ENCODE results near the gene TOP1.
A peak's percentile ranks its signal among the peaks of the same experiment; 100 is the strongest.

TOP1 gene

DNA sequence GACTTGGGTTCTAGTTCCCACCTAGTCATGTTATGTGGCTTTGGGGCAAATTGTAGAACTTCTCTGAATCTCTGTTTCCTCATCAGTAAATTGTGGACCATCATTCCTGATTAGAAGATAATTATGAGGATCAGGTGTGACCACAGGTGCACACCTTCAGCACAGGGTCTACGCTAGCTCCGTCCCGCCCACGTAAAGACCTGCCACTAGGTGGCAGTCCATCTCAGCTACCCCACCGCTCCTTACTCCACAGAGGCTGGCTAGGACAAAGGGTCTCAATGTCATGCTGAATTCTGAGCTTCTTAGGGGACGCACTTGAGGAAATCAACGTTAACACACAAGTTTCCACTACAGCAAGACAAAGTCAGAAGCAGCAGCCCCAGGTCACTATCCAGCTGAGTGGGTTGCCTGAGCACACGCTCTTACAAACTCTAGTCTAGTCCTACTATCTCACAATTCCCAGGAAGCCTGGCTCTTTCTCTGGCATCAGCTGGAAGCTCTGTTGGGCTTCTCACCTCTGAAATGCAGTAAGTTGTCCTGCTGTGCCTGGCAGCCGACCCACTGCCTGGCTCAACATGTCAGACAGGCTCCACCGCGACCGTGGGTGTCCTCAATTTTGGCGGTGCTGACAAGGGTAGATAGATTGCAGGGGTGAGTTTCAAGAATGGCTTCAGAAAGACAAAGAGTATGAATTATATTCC, 106.7 kb downstream of the TOP1 start:
- peak; percentile 50 for DNase-seq

DNA sequence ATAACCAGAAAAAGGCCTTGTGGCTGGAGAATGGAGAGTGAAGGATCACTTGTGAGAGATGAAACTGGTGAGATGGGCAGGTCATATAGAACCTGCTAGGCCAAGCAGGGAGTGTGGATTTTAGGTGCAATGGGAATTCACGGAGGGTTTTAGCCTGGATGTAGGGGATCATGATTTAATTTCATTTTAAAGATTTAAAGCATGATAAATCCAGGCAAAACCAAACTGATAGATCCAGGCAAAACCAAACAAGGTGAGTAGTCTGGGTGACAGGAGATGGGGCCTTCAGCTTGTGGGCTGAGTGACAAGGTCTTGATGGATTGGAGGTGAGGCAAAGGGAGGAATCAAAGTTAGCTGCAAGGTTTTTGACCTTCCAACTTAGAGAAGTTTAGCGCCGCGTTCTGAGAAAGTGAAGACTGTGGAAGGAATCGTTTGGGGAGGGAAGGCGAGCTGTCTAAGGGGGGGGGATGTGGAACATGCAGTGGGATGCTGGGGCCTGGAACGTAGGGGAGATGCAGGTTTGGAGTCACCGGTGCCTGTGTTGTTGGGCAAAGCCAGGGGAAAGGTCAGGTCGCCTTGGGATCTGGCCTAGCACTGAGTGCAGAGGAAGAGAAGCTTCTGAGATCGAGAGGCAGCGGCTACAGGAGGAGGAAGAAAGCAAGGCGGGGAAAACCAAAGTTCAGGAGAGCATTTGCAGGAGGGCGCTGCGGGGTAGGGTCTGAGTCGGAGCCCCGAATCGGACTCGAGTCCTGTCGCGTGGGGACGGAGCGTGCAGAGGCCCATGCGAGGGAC, 107.5 kb downstream of the TOP1 start:
- DNase-seq = no peak

DNA sequence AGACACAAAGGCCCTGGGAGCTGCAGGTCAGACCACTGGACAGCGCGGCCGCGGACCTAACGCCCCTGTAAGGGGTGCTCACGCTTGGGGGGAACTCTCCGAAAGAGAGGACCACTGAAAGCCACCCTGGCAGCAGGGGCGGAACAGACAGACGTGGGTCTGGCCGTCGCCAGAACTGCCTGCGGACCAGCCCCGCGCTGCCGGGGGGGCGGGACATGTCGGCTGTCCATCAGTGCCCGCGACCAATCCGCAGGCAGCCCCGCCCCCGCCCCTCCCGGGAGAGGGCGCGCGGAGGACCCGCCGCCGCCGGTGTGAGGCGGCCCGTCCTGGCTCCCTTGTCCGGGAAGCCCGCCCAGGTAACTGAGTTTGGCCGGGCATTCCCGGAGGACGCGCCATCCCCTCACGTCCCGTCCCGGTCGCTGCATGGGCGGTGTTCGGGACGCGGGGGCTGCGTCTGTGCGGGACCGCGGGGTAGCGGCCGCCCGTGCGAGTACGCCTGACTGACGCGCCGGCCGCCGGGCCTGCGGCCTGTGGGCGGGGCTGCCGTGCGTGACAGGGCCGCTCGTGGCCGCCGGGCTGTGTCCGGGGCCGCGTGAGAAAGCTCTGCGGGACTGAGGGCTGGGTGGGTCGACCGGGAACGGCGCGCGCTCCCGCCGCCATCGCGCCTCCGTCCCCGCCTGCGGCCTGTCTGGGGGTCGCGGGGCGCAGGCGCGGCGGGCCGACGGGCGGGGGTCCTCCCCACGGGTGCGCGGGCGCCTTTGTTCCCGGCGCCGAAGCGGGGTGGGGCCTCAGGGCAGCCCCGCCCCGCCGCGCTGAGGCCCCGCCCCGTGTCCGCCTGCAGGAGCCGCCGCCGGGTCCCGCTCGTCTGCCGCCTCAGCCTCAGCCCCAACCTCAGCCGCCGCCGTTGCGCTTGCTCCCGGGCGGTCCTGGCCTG, 108.3 kb downstream of the TOP1 start, which contains the start of gene PLCG1:
Gene PLCG1, plus strand, starts transcription at position 864 of the 934 bp plus-strand sequence. CDS start 99 bp downstream, outside the sequence.
- DNase-seq = peak; percentile 49

DNA sequence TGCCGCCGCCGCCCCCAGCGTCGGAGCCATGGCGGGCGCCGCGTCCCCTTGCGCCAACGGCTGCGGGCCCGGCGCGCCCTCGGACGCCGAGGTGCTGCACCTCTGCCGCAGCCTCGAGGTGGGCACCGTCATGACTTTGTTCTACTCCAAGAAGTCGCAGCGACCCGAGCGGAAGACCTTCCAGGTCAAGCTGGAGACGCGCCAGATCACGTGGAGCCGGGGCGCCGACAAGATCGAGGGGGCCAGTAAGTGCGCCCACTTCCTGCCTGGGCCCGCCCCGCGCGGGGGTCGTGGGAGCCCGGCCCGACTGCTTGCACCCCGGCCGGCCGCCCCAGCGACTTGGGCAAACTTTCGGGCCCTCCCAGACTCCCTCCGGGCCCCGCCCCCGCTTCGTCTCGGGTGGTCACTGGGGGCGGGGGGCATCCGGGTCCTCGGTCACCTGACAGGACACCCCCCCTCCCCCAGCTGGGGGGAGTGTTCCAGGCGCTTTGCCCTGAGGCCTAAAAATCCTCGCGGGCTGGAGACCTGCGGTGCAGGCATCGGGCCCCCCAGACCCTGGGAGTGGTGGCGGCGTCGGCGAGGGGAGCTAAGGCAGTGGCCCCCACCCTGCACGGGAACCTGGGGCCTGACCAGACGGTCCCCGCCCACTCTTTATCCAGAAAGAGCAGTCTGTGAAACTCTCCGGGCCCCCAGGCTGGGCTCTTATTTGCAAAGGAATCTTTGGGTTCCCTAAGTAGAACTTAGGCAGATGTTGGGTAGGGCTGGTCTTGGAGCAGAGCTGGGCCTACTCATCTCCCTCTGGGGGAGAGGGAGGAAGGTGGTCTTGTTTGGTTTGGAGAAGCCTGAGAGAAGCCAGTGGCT, 109.2 kb downstream of the TOP1 start:
- peak; percentile 77 for DNase-seq

DNA sequence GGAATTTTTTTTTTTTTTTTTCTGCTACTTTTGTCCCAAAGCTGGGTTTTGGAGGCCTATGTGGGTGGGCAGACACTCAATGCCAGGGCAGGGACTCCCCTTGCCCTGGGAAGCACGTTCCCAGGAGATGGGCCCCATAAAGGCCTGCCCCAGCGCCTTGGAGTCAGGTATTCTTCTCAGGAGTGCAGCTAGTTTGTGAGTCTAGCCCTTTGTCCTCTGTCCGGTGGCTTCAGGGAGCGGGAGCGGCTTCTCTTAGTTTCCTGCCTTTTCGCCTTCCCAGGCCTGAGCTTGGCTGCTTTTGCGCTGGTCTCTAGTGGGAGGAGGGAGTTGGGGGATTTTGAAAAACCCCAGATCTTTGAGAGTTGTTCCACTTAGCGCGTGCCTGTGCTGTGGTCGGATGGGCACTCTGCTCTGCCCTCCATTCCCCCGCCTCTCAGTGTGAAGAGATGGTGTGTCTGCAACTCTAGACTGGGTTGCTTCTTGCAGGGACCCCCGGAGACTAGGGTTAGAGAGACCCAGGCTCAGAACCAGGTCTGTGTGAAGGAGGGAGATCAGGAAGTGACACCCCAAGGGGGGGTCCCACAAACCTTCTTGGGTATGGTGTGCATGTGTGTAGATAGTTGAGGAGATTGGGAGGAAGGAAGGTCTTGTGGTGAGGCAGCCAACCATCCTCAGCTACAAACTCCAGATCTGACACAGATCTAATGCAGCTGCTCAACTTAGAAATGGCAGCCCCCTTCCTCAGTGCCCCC, 110.0 kb downstream of the TOP1 start:
- DNase-seq = peak; percentile 31

DNA sequence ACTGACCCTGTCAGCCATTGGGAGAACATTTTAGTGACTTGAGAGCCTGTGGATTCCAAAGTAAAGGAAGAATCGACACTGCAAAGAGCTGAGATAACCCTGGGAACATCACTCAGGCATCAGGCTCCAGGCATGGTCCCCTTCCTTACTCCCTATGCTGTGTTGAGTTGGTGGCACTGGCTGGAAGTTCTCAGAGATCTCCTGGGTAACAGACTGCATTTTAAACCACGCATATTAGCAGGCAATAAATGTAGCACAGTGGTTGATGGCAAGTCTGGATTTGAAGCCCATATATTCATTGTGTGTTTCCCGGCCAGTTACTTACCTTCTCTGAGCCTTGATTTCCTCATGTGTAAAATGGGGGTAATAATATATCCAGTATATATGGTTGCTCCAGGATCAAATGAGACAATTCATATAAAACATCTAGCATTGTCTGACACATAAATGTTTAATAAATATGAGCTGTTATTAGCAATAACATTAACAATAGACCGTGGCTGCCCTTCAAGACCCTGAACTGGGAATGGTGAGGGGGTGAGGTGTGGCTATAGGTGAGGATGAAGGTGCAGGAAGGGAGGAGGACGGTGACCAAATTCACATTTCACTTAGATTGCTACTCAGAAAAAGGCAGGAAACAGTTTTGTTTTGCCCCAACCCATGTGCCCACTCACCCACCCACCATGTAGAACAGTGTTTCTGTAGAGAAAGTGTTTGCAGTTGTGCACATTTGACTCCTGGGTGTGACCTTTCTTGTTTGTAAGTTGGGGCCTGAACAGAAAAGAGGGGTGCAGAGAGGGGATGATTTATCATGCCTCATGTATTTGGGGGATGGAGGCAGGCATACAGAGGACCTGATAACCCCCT, 110.8 kb downstream of the TOP1 start:
- no peak for DNase-seq

DNA sequence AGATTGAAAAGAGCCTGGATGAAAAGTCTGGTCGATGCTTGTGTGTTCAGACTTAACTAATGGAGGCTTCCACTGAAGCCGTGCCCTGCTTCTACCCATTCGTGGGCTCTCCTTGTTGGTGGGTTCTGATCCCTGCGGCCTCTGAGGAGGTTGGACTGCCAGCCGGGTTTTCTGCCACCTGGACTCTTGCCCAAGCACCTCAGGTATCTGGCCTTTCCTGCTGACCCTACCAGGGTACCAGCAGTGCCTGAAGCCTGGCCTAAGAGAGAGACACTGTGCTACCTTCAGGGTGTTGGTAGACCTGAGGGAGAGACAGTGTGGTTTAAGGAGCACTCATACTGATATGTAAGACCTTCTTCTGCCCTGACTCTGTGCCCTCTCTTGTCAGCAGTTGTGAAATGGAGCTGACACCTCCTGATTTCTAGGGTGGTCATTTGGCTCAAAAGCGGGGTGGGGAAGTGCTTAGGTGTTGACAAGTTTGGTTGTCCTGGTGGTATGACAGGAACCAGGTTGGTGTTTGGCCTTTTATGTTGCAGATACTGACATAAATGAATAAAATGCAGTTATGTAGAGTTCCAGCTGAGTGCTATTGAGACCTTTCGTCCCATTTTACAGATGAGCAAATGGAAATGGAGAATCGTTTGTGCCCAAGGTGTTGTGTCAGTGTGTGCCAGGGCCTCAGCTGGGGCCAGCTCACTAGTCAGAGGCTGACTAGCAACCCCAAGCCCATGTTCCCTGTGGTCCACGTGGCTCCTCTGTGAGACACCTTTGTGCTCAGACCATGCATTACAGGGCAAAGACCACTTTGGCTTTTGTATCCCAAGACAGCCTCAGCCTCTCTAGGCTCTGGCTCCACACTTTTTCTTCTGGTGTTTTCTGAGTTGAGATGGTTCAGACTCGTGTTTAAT, 111.9 kb downstream of the TOP1 start:
- DNase-seq = no peak

DNA sequence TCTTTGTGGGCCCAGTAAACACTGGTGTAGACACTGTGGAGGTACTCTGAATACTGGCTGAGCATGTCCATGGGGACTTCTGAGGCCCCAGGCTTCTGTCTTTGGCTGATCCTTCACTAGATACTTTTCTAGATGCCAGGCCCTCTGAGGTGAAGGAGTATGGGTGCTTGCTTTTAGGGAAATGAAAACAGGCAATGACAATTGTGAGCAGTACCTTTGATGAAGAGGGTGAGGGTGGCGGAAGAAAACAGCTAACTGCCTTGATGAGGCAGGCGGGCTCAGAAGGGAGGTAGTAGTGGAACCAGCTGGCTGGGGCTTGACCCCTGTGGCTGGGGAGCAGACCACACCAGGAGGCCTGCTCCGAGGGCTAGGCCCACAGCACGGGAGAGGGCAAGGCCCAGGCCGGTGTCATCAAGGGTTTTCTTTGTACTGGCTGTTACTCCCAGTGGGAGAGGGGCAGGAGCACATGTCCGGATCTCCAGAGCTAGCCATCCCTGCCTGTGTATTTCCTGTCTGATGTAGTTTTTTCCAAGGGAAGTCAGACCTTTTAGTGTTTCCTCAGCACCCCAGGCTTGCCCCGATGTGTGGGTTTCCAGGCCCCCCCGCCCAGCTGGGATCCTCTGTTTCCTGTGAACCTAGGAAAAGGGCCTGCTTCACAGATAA, 112.7 kb downstream of the TOP1 start:
- no peak for DNase-seq

DNA sequence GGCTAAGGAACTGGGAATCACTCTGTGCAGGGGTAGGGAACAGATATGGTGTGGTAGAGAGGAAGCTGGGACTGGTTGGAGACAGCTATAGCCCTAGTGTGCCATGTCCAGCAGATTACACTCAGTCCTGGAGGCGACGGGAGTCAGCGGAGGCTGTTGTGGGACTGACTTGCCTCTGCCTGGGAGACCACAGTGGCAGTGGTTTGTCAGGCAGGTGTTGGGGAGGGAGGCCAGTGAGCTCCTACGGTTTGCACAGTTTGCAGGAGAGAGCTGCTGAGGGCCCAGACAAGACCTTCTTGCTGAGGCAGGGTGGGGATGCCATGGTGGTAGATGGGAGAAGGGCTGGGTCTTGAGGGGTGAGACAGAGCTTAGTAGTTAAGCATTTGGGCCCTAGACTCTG, 113.6 kb downstream of the TOP1 start:
- DNase-seq = no peak

DNA sequence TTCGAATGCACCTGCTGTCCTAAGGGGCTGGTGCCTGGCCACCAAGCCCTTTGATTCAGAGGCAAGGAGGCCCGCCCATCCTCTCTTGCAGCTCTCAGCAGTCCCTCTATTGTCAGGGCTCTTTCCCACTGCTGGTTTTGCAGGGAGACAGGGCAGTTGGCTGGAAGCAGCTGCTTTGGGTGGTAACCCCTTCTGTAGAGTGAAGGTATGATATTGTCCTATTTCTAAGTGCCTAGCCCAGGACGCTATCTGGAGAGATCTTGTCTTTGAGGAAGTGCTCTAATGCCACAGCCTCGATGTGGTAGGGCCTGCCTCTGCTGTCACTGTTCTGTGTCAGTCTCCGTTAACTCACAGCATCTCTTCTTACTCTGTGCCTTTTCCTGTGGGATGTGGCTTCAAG, 114.3 kb downstream of the TOP1 start:
- peak; percentile 41 for DNase-seq

DNA sequence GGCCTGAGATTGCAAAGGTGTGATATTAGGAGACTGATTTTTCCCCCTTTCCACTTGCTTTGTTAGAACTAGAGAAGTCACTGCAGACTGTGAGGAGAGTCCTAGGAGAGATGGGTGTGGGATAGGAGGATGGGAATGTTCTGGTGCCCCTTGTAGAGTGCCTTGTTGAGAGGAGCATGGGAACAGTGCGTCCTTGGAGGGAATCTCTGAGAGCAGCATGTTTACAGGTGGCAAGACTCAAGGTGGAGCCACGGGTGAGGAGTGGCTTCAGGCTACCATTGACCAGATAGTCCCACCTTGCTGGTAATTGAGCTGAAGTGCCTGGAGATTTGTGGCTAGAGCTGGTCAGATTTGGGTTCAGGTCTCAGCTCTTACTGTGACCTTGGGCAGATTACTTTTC, 114.7 kb downstream of the TOP1 start:
- DNase-seq = no peak

DNA sequence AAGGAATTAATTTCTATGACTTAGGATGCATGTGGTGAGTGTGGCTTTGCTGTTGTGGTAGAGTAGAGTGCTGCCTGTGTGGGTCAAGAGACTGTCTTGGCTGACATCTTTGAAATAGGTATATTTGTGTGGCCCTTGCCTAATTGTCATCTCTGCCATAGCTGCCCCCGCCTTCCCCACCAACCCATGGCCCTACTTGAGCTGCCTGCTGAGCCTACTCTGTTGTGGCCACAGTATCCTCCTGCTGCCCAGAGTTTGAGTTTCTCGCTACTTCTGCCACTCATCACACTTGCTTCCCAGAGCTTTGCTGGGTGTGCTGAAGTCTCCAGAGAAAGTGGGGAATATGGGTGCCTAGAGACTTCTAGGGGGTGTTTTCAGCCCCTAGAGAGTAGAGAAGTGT, 116.7 kb downstream of the TOP1 start:
- DNase-seq = no peak

DNA sequence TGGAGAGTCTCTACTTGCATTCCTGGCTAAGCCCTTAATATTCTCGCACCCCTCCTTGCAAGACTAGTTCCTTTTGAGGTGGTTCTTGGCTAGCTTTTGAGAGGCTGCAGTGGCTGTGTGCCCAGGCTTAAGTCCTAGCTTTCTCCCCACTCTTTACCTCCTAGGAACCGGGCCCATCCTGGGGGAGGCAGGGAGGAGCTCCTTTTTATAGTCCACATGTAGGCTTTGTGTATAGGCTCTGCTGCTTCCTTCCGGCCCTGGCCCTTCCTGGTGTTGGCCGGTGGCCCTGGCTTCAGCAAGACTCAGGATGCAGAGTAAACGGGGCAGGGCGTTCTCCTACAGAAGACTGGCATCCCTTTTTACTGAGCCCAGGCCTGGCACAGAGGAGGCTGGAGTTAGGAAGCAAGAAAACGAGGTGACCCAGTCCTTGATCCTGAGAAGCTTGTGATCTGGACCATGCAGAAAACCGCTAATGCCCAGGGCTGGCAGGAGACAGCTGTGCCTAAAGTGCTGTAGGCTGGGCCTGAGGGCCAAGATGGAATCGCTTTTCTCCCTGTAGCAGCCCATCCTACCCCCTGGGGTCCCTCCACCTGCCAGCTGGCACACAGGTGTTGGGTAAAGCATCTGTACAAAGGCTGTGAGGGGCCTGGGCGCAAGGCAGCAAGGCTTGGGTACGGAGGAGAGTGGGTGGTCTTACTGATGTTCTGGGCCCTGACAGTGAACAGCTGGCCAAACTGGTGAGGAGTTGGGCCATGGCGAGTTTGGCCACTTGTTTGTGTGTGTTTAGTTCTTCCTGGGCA, 117.4 kb downstream of the TOP1 start:
- DNase-seq = no peak

DNA sequence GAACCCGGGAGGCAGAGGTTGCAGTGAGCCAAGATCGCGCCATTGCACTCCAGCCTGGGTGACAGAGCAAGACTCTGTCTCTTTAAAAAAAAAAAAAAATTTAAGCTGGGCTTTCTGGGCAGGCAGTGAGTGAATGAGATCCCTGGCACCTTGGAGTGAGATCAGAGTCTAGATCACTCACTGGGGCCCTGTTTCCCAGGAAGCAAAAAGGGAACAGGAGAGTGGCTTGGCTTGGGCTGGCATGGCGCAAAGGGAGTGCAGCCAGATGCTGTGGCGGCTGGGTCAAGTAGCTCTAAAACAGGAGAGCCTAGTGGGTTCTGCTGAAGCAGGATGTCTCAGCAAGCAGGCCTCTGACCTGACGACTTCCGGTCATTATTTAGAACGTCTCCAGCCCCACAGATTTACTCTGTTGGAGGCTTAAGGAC, 119.2 kb downstream of the TOP1 start:
- DNase-seq = no peak

DNA sequence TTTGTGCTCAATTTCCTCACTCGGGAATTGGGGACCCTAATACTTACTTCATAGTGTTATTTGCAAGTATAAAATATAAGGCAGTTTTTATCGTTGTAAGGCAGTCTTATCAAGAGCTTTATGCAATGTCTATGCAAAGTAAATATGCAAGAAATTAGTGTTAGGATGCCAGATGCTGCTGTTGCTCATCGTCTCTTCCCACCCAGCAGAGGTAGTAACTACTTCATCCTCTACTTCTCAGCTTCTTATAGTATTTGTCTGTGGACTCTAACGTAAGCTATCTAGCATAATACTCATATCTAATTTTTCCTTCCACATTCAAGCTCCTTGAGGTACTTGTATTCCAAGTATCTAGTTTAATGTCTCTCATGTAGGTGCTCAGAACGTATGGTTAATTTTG, 120.3 kb downstream of the TOP1 start:
- no peak for DNase-seq

DNA sequence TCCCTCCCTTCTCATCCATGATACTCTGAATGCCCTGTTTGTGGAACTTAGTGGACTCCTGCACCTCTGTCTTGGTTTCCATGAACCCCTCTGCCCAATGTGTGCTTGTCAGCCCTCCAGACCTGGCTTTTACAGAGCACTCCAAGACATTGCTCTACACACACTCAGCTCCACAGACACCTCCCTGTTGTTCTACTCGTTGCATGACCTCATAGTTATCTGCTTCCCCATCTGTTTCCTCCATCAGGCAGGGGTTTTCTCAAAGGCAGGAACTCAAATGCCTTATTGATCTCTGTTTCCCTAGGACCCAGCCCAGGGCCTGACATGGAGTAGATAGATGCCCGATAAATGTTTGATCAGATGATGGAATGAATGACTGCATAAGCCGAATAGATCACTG, 122.0 kb downstream of the TOP1 start:
- peak; percentile 32 for DNase-seq

DNA sequence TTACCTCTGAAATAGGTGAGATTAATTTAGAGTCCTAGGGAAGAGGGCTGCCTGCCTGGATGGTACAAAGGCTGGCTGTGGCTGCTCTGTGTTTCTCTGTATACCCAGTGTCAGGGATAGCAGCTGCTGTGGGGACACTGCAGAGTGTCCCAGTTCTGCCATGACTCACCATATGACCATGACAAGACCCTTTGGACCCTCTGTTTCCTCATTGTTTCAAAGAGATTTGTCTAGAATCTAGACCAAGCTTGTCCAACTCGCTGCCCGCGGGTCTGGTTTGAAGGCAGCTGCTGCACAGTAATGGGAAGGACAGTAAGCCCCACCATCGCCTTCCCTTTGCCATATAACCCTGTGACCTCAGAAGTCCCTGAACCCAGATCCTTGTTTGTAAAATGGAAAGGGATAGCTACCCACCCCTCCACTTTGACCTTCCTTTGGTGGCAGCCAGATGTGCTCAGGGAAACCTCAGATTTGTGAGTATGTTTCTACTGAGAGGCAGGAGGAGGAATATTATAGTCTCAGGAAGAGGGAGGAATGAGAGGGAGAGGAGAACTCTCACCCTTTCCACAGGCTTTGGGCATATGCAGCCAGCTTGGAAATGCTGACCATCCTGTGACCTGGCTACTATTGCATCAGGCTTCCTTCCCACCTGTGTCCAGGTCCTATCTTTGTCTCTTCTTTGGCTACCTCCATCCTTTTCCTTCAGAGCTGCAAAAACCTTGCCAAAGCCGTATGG, 122.7 kb downstream of the TOP1 start:
- DNase-seq = no peak

Data from KG1 (cell line).